Cardiac septum (tissue), 1 donor: ENCODE measurements around the gene GOLT1B. TPM values are rescaled to one million over a fixed set of nuclear protein-coding genes. Genes with fewer than 3 reads are reported as not detected.

Experiments used
- DNase-seq: peaks from one replicate; pipeline ENCODE4 v3.0.0-alpha.2; 2020; ENCODE audit warnings: low spot score
- intact Hi-C: fragments of 100-400 bp; cut with DNase I; formaldehyde crosslinking; loops from one replicate; pipeline ENCODE4 v1.14.0; 2022
- total RNA-seq: library from RNA; stranded (reverse); fragmentation: NEBNext Ultra II Directional; extraction: Animal tissue kit (Norgen Biotek cat#: 25700); gene quantifications from one replicate; pipeline ENCODE4 v1.2.1, GENCODE V29; 2021
- donor health status: DM: no; HTN: no; CAD: no.

GOLT1B gene
- total RNA-seq, 1 donor from 2014 or later: 26.6 TPM

DNA sequence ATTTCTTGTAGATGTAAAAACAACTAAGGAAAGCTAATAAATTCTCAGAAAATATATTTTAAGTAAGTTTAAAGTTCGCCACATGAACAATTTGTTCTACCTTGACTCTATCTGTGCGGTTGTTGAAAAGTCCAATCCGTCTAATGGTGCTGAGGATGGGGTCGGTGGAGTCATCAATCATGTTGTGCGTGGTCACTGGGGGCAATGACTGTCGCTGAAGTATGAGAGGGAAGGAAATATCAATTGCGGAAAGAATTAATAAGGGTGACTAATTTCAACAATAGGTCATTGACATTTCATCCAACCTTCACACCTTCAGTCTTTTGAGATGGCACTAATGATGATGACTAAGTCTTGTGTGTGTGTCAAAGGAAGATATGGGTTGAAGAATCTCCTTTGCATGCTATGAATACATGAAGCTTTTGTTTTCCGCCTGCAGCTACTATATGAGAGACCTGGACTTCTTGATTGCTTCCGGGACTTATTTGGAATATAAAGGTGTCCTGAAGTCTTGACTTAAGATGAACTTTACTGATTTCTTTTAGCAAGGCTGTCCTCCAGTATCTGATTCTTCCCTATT, 56.6 kb downstream of the GOLT1B start:
- DNase-seq: no peak
- intact Hi-C loops: no loop called here

DNA sequence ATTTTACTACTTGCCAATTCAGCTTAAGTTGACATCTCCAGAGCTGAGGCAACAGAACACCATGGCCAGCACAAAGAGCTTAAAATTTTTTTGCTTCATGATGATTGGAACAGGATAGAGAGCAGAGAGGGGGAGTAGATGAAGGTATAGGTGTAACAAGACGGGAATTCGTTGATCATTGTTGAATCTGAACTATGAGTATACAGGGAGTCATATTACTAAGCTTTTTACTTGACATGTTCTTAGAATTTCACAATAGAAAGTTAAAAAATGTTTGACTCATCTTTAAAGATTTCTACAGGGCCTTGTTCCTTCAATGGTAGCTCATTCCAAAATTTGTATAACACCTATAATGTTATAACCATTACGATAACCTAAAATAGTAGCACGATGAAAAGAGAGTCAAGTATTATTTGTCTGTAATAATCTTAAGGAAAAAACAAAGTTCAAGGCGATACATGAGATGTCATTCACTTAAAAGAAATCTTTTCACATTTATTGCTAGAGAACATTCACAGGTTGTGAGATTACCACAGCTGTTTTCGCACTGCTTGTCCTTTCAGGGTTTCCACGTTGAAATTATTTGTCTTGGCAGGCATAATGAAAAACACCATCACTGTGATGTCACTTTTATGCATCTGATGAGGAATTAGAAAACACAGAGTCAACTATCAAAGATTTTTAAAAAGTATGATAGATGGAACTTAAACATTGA, 58.4 kb downstream of the GOLT1B start:
- DNase-seq: no peak
- intact Hi-C loops: no loop called here

DNA sequence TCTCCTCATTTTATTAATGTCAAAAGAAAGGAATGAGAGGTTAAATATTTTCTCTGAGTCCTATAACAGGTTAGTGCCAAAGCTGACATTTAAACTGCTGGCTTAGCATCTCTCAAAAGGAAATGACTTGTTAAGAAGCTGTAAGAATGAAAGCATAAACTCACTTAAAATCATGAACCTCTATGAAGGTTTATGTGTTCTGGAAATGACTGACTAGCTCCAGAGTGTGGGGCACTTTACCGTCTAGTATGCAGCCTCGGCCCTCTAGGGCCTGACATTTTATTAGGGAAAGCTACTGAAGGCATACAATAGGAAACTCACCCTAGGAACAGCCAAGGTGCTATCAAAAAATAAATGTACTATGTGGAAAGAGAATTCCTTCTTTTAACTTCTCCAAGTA, 59.6 kb downstream of the GOLT1B start:
- no peak for DNase-seq
- intact Hi-C loops: no loop called here

GRCh38 chr12:21562859-21563258, 61.3 kb downstream of the GOLT1B start:
- intact Hi-C loops: no loop called here
- DNase-seq: no peak

GRCh38 chr12:21566223-21566906, 64.8 kb downstream of the GOLT1B start:
- intact Hi-C loops: no loop called here
- DNase-seq: no peak

DNA sequence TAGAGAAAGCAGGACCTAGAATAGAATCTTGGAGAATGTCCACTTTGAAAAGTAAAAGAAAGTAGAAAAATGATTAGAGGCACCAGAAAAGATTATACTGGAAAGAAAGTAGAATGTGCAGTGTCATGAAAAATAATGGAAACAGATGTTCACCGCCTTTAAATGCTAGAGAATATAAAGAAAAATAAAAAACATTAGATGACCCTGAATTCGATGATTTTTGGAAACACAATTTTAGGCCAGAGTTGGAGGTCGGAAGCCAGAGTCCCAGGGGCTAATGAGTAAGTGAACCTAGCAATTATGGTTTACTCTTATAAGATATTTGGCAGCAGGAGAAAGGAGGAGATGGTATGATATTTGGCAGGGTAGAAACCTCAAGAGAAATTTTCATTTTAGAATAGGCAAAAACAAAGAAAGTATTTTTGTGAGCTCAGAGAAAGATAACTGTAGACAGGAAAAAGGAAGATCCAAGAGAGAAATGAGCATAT, 65.4 kb downstream of the GOLT1B start:
- intact Hi-C loops: no loop called here
- DNase-seq: no peak

Other genes with a start within 250 kb of the GOLT1B start
- not detected for gene SLCO1A2, start 166.9 kb upstream of the GOLT1B start, total RNA-seq
- gene IAPP, start 128.9 kb upstream of the GOLT1B start, total RNA-seq: not detected
- 22.7 TPM for gene PYROXD1, start 64.1 kb upstream of the GOLT1B start, total RNA-seq
- 22.3 TPM for gene RECQL, start 154 bp upstream of the GOLT1B start, total RNA-seq
- 10.0 TPM for gene SPX, start 24.5 kb downstream of the GOLT1B start, total RNA-seq
- not detected for gene GYS2, start 103.1 kb downstream of the GOLT1B start, total RNA-seq
- gene LDHB, start 156.1 kb downstream of the GOLT1B start, total RNA-seq: 1,416 TPM